Esophagus (tissue), 2 donors: ENCODE data around the gene NTSR1. TPM values are rescaled to one million over a fixed set of nuclear protein-coding genes. Genes with fewer than 3 reads are reported as not detected.

ENCODE experiments used
- H3K27ac ChIP-seq, 2 donors: one replicate each; pipeline ENCODE4 v1.5.1; 2013; ENCODE audit warnings: low read depth in 2 of 2, mild to moderate bottlenecking in 2 of 2, inconsistent platforms in 1 of 2, low read length in 1 of 2, moderate library complexity in 1 of 2
- H3K27me3 ChIP-seq, 2 donors: one replicate each; pipeline ENCODE4 v1.6.1; 2013; ENCODE audit warnings: low read length in 2 of 2, control low read depth in 1 of 2, mild to moderate bottlenecking in 1 of 2; ENCODE audit not compliant: insufficient read depth in 2 of 2, control insufficient read depth in 1 of 2
- H3K36me3 ChIP-seq, 2 donors: one replicate each; pipeline ENCODE4 v1.6.1; 2013; ENCODE audit warnings: low read length in 1 of 2; ENCODE audit not compliant: control insufficient read depth in 2 of 2, insufficient read depth in 2 of 2
- H3K4me1 ChIP-seq, 2 donors: one replicate each; pipeline ENCODE4 v1.6.1; 2013; ENCODE audit warnings: low read length in 1 of 2; ENCODE audit not compliant: control insufficient read depth in 2 of 2, insufficient read depth in 2 of 2
- H3K4me3 ChIP-seq, 2 donors: one replicate each; pipeline ENCODE4 v1.5.1; 2013; ENCODE audit warnings: low read length in 2 of 2, mild to moderate bottlenecking in 2 of 2, low read depth in 1 of 2, moderate library complexity in 1 of 2
- H3K9me3 ChIP-seq, 2 donors: one replicate each; pipeline ENCODE4 v1.6.1; 2013; ENCODE audit warnings: mild to moderate bottlenecking in 2 of 2, low read depth in 1 of 2, low read length in 1 of 2, moderate library complexity in 1 of 2; ENCODE audit not compliant: control insufficient read depth in 2 of 2, insufficient read depth in 1 of 2
- WGBS, 2 donors: extraction: QIAGEN DNeasy Blood & Tissue Kit; methylation state at CpG; one replicate each; pipeline ENCODE4 v1.1.7; 2013; 5-methylcytosine and 5-hydroxymethylcytosine counted together
- polyA plus RNA-seq, 2 donors: library from polyadenylated mRNA; stranded (reverse); fragments of 200-250 nt; gene quantifications; one replicate each; pipeline ENCODE4 v1.2.3, GENCODE V29; 2013
- donor health status: healthy with polysubstance abuse.
- donor health status: Bipolar disorder and iron deficiency.

The NTSR1 gene
- polyA plus RNA-seq, 2 donors = 0.02 TPM

GRCh38 chr20:62764156-62764935 is 55.7 kb downstream of the NTSR1 start:
- Histone ChIP-seq H3K4me3 (no peak overlapping the region), H3K9me3 (no peaks in the 10 kb centered on the region), H3K36me3 (no peaks in the 10 kb centered on the region), H3K27me3 (no peaks in the 10 kb centered on the region), H3K27ac (no peak overlapping the region), H3K4me1 (peaks cover 0 to 9% of the 10 kb centered on the region in 2 donors)
- WGBS, 2 donors = 90 to 91% methylated on average over 24 to 26 of the region's 26 CpGs

- H3K4me1 ChIP-seq = peaks cover 0 to 9% of the 10 kb centered on the region in 2 donors
- H3K9me3 ChIP-seq = no peaks in the 10 kb centered on the region
- no peaks in the 10 kb centered on the region for H3K27me3 ChIP-seq
- no peak overlapping the region for H3K27ac ChIP-seq
- H3K36me3 ChIP-seq = no peaks in the 10 kb centered on the region
- H3K4me3 ChIP-seq = no peak overlapping the region
- 79 to 86% methylated on average over 4 to 6 of the region's 6 CpGs for WGBS, 2 donors
Measured at GRCh38 chr20:62765021-62765420, 56.4 kb downstream of the NTSR1 start.

GRCh38 chr20:62765432-62766070 is 56.9 kb downstream of the NTSR1 start:
- no peaks in the 10 kb centered on the region for H3K27me3 ChIP-seq
- WGBS, 2 donors = 80 to 82% methylated on average over 15 of the region's 15 CpGs
- no peaks in the 10 kb centered on the region for H3K36me3 ChIP-seq
- peaks cover 0 to 9% of the 10 kb centered on the region in 2 donors for H3K4me1 ChIP-seq
- no peak overlapping the region for H3K4me3 ChIP-seq
- no peaks in the 10 kb centered on the region for H3K9me3 ChIP-seq
- no peak overlapping the region for H3K27ac ChIP-seq

GRCh38 chr20:62766071-62766450 is 57.4 kb downstream of the NTSR1 start:
- Histone ChIP-seq H3K9me3 (no peaks in the 10 kb centered on the region), H3K27me3 (no peaks in the 10 kb centered on the region), H3K36me3 (no peaks in the 10 kb centered on the region), H3K4me3 (no peak overlapping the region), H3K4me1 (peaks cover 0 to 9% of the 10 kb centered on the region in 2 donors), H3K27ac (no peak overlapping the region)
- WGBS, 2 donors = 51 to 53% methylated on average over 10 of the region's 10 CpGs

- Histone ChIP-seq H3K36me3 (no peaks in the 10 kb centered on the region), H3K27me3 (no peaks in the 10 kb centered on the region), H3K4me1 (peaks cover 0 to 9% of the 10 kb centered on the region in 2 donors), H3K27ac (no peak overlapping the region), H3K4me3 (no peak overlapping the region), H3K9me3 (no peaks in the 10 kb centered on the region)
- 49 to 54% methylated on average over 16 of the region's 16 CpGs for WGBS, 2 donors
Measured at GRCh38 chr20:62766716-62767115, 58.1 kb downstream of the NTSR1 start.

GRCh38 chr20:62768234-62768546 is 59.6 kb downstream of the NTSR1 start:
- Histone ChIP-seq H3K36me3 (no peaks in the 10 kb centered on the region), H3K4me1 (peaks cover 0 to 10% of the 10 kb centered on the region in 2 donors), H3K27ac (no peak overlapping the region), H3K9me3 (no peaks in the 10 kb centered on the region), H3K4me3 (no peak overlapping the region), H3K27me3 (no peaks in the 10 kb centered on the region)
- WGBS, 2 donors = 67 to 78% methylated on average over 8 of the region's 8 CpGs

- H3K4me1 ChIP-seq = peaks cover 2 to 15% of the 10 kb centered on the region in 2 donors
- WGBS, 2 donors = 37 to 40% methylated on average over 21 of the region's 21 CpGs
- no peak overlapping the region for H3K27ac ChIP-seq
- no peaks in the 10 kb centered on the region for H3K27me3 ChIP-seq
- H3K9me3 ChIP-seq = no peaks in the 10 kb centered on the region
- H3K4me3 ChIP-seq = no peak overlapping the region
- no peaks in the 10 kb centered on the region for H3K36me3 ChIP-seq
Measured at GRCh38 chr20:62768551-62769287, 60.1 kb downstream of the NTSR1 start.

- 83 to 89% methylated on average over 16 of the region's 16 CpGs for WGBS, 2 donors
- Histone ChIP-seq H3K27me3 (no peaks in the 10 kb centered on the region), H3K27ac (no peak overlapping the region), H3K9me3 (no peaks in the 10 kb centered on the region), H3K36me3 (no peaks in the 10 kb centered on the region), H3K4me3 (no peak overlapping the region), H3K4me1 (peaks cover 3 to 17% of the 10 kb centered on the region in 2 donors)
Measured at GRCh38 chr20:62769346-62770071, 60.9 kb downstream of the NTSR1 start.

- no peaks in the 10 kb centered on the region for H3K27me3 ChIP-seq
- H3K27ac ChIP-seq = no peak overlapping the region
- H3K4me3 ChIP-seq = no peak overlapping the region
- H3K9me3 ChIP-seq = no peaks in the 10 kb centered on the region
- peaks cover 3 to 19% of the 10 kb centered on the region in 2 donors for H3K4me1 ChIP-seq
- 88 to 90% methylated on average over 20 of the region's 20 CpGs for WGBS, 2 donors
- no peaks in the 10 kb centered on the region for H3K36me3 ChIP-seq
Measured at GRCh38 chr20:62770111-62770910, 61.7 kb downstream of the NTSR1 start.
